Ovary (tissue), 3 donors: ENCODE data around the gene WWTR1.

ENCODE experiments used
- EP300 ChIP-seq: sonication (generic); formaldehyde crosslinking; IDR thresholded peaks from one replicate; pipeline ENCODE4 v1.6.1; 2017; ENCODE audit warnings: antibody characterized with exemption
- POLR2A ChIP-seq: fragments of 450-650 bp; IDR thresholded peaks from one replicate; pipeline ENCODE4 v1.6.1; 2017; ENCODE audit warnings: antibody characterized with exemption, mild to moderate bottlenecking, moderate library complexity
- TF ChIP-seq, protein P1 (sequence below), 3 donors: fragments of 450-650 bp in 2 of 3; fragments of 200-600 bp in 1 of 3; IDR thresholded peaks; one replicate each; pipeline versions ENCODE4 v1.5.1 to v1.8.0; 2016 to 2022; ENCODE audit warnings: antibody characterized with exemption in 3 of 3, mild to moderate bottlenecking in 1 of 3
- donor health status: DM: no; HTN: no; CAD: no.

DNA sequence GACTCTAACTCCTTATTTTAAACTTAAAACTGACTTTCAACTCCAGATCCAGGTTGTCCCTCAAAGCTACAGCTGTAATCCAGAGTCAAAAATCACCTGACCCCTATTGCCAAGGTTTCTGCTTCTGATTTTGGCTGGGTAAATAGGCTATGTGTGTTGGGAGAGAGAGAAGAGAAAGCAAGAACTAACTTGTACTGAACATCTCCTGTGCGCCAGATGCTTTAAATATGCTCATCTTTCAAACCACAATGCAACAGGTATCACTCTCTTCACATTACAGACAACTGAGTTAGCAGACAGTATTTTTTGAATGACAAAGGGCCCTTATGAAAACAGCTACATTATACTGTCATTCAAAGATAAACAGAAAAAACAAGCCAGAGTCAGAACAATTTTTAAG, 7.0 kb downstream of the WWTR1 start:
- TF ChIP-seq POLR2A (no peak), EP300 (no peak)
- TF ChIP-seq, protein P1, sequence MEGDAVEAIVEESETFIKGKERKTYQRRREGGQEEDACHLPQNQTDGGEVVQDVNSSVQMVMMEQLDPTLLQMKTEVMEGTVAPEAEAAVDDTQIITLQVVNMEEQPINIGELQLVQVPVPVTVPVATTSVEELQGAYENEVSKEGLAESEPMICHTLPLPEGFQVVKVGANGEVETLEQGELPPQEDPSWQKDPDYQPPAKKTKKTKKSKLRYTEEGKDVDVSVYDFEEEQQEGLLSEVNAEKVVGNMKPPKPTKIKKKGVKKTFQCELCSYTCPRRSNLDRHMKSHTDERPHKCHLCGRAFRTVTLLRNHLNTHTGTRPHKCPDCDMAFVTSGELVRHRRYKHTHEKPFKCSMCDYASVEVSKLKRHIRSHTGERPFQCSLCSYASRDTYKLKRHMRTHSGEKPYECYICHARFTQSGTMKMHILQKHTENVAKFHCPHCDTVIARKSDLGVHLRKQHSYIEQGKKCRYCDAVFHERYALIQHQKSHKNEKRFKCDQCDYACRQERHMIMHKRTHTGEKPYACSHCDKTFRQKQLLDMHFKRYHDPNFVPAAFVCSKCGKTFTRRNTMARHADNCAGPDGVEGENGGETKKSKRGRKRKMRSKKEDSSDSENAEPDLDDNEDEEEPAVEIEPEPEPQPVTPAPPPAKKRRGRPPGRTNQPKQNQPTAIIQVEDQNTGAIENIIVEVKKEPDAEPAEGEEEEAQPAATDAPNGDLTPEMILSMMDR (IDR thresholded peaks at IDR 0.05), result no peak
